SH-SY5Y (cell line): ENCODE measurements around the gene AGXT.

Experiments used
- GATA2 ChIP-seq: IDR thresholded peaks from 2 replicates; pipeline ENCODE4 v1.6.1; 2011; ENCODE audit warnings: mild to moderate bottlenecking, low read depth, low read length
- GATA3 ChIP-seq: IDR thresholded peaks from 2 replicates; pipeline ENCODE4 v1.6.1; 2011; ENCODE audit warnings: low read depth, mild to moderate bottlenecking, low read length, moderate library complexity

- TF ChIP-seq GATA2 (no peak), GATA3 (no peak)
Measured at GRCh38 chr2:240834377-240834975, 34.1 kb upstream of the AGXT start.
